Mesothelial cell of epicardium (in vitro differentiated cells): ENCODE measurements around the gene KLRF2. TPM values are rescaled to one million over a fixed set of nuclear protein-coding genes. Genes with fewer than 3 reads are reported as not detected.

ENCODE experiments used
- DNase-seq, 2 experiments: peaks; one replicate each; pipeline ENCODE4 v3.0.0; 2021; ENCODE audit warnings: low spot score in 2 of 2; ENCODE audit not compliant: unreplicated experiment in 2 of 2
- H3K27ac Mint-ChIP-seq: 2 replicates; pipeline ENCODE4 v1.8.0; 2021; ENCODE audit warnings: mixed read lengths
- H3K27me3 Mint-ChIP-seq: 2 replicates; pipeline ENCODE4 v1.8.0; 2021; ENCODE audit warnings: low read depth, mixed read lengths
- H3K36me3 Mint-ChIP-seq: 2 replicates; pipeline ENCODE4 v1.8.0; 2021; ENCODE audit warnings: mixed read lengths
- H3K4me1 Mint-ChIP-seq: 2 replicates; pipeline ENCODE4 v1.8.0; 2021; ENCODE audit warnings: mixed read lengths
- H3K4me3 Mint-ChIP-seq: 2 replicates; pipeline ENCODE4 v1.8.0; 2021; ENCODE audit warnings: mild to moderate bottlenecking, moderate library complexity, mixed read lengths
- H3K9me3 Mint-ChIP-seq: 2 replicates; pipeline ENCODE4 v1.8.0; 2021; ENCODE audit warnings: mixed read lengths
- total RNA-seq: library from RNA; stranded (reverse); gene quantifications from 3 replicates; pipeline ENCODE4 v1.2.1, GENCODE V29; 2021
- TF ChIP-seq, protein P1 (sequence below): fragments of 200-600 bp; sonication (generic); IDR thresholded peaks from one replicate; pipeline ENCODE4 v1.5.0; 2021; ENCODE audit warnings: antibody characterized with exemption; ENCODE audit not compliant: unreplicated experiment

The KLRF2 gene
- total RNA-seq, 1 donor from 2014 or later = not detected

- Mint-ChIP-seq H3K27ac (no peak overlapping the region), H3K36me3 (no peaks in the 10 kb centered on the region), H3K4me3 (no peak overlapping the region), H3K9me3 (no peaks in the 10 kb centered on the region), H3K27me3 (no peaks in the 10 kb centered on the region), H3K4me1 (no peaks in the 10 kb centered on the region)
- no peak for DNase-seq
- TF ChIP-seq, protein P1, sequence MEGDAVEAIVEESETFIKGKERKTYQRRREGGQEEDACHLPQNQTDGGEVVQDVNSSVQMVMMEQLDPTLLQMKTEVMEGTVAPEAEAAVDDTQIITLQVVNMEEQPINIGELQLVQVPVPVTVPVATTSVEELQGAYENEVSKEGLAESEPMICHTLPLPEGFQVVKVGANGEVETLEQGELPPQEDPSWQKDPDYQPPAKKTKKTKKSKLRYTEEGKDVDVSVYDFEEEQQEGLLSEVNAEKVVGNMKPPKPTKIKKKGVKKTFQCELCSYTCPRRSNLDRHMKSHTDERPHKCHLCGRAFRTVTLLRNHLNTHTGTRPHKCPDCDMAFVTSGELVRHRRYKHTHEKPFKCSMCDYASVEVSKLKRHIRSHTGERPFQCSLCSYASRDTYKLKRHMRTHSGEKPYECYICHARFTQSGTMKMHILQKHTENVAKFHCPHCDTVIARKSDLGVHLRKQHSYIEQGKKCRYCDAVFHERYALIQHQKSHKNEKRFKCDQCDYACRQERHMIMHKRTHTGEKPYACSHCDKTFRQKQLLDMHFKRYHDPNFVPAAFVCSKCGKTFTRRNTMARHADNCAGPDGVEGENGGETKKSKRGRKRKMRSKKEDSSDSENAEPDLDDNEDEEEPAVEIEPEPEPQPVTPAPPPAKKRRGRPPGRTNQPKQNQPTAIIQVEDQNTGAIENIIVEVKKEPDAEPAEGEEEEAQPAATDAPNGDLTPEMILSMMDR = no peak
These were observed 25.1 kb upstream of the KLRF2 start for GRCh38 chr12:9856151-9856550.

GRCh38 chr12:9856894-9857293, 24.4 kb upstream of the KLRF2 start:
- no peak overlapping the region for H3K4me3 Mint-ChIP-seq
- no peaks in the 10 kb centered on the region for H3K36me3 Mint-ChIP-seq
- H3K27me3 Mint-ChIP-seq = no peaks in the 10 kb centered on the region
- no peak for DNase-seq
- no peaks in the 10 kb centered on the region for H3K9me3 Mint-ChIP-seq
- no peaks in the 10 kb centered on the region for H3K4me1 Mint-ChIP-seq
- TF ChIP-seq, protein P1 = no peak
- H3K27ac Mint-ChIP-seq = no peak overlapping the region

DNA sequence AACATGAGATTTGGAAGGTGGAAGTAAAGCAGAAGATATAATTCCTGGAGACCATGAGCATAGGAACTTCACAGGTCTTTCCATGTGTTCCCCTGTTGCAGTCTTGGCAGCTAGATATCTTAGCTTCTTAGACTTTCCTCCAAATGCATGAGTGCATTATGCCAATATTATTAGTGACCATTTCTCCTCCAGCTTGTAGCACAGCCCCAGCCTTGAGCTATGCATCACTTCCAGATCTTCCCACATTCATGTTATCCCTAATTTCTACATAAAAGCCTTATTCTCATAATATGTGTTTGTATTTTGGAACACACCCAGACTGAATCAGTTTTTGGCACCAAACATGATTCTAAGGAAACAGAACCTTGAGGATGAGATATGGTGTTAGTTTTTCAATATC, 23.2 kb upstream of the KLRF2 start:
- H3K4me1 Mint-ChIP-seq = no peaks in the 10 kb centered on the region
- H3K27me3 Mint-ChIP-seq = no peaks in the 10 kb centered on the region
- H3K36me3 Mint-ChIP-seq = no peaks in the 10 kb centered on the region
- no peak for DNase-seq
- TF ChIP-seq, protein P1 = no peak
- no peak overlapping the region for H3K4me3 Mint-ChIP-seq
- no peak overlapping the region for H3K27ac Mint-ChIP-seq
- peaks cover 1% of the 10 kb centered on the region for H3K9me3 Mint-ChIP-seq

DNA sequence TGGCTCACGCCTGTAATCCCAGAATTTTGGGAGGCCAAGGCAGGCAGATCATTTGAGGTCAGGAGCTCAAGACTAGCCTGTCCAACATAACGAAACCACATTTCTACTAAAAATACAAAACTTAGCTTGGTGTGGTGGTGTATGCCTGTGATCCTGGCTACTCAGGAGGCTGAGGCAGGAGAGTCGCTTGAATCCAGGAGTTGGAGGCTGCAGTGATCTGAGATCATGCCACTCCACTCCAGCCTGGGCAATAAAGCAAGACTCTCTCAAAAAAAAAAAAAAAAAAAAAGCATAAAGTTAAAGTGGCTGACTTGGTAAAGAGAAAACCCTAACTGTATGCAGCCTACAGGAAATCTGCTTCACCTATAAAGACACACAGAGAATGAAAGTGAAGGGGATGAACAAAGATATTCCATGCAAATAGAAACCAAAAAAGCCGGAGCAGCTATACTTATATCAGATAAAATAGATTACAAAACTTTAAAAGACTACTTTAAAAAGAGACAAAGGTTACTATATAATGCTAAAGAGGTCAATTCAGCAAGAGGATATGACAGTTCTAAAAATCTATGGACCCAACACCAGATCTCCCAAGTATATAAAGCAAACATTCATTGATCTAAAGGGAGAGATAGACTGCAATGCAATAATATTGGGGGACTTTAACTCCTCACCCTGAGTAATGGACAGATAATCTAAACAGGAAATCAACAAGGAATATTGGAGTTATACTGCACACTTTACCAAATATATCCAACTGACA, 16.2 kb upstream of the KLRF2 start:
- Mint-ChIP-seq H3K36me3 (no peaks in the 10 kb centered on the region), H3K4me3 (no peak overlapping the region), H3K9me3 (peaks cover 16% of the 10 kb centered on the region), H3K27me3 (no peaks in the 10 kb centered on the region), H3K4me1 (peaks cover 9% of the 10 kb centered on the region), H3K27ac (no peak overlapping the region)
- no peak for DNase-seq
- TF ChIP-seq, protein P1 = no peak

DNA sequence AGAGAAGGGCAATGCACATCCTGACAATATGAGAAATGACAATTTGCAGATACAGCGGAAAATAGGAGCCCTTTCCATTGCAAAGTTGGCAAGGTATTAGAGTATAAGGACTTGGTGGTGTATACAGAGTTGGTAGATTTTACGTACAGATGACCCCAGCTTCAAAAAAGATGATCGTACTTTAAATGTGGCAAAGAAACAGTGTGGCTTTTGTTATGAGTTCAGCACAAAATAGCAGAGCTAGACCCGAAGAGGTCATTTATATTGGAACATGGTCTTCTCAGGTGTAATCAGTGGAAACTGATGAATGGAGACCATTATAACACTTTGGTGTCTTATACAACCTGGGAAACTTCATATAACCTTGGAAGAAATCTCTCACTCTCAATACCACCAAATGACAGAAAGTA, 14.4 kb upstream of the KLRF2 start:
- TF ChIP-seq, protein P1 = no peak

DNA sequence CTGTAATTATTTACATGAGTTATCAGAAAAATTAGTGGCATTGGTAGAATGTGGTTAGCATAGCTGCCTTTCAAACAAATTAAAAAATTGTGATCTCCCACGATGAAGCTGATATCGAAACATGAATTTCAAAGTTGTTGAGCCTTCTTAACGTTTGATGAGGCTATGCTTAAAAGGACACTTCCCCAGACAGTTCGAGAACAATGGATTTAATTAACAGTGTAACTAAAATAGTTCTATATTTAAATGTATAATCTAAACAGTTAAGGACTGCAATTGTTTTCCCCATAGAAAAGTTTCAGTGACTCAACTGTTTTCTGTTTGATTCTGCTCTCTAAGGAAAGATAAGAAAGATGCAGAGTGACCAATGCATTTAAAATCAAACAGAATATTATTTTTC, 13.8 kb upstream of the KLRF2 start:
- Mint-ChIP-seq H3K9me3 (peaks cover 16% of the 10 kb centered on the region), H3K4me1 (peaks cover 20% of the 10 kb centered on the region), H3K27me3 (no peaks in the 10 kb centered on the region), H3K4me3 (no peak overlapping the region), H3K27ac (no peak overlapping the region), H3K36me3 (no peaks in the 10 kb centered on the region)
- DNase-seq = no peak
- TF ChIP-seq, protein P1 = no peak

More for the DNA sequence above, 14.4 kb upstream of the KLRF2 start:
- Mint-ChIP-seq H3K4me1 (peaks cover 14% of the 10 kb centered on the region), H3K27me3 (no peaks in the 10 kb centered on the region), H3K9me3 (peaks cover 16% of the 10 kb centered on the region), H3K4me3 (no peak overlapping the region), H3K36me3 (no peaks in the 10 kb centered on the region), H3K27ac (no peak overlapping the region)
- DNase-seq = no peak
